ENCODE data around the gene KCTD21. TPM values are rescaled to one million over a fixed set of nuclear protein-coding genes. Genes with fewer than 3 reads are reported as not detected.
"Not testable (repeated sequence)": the region's sequence is repeated elsewhere in the genome, so short reads cannot be mapped to it uniquely, and the experiment has no call there.

The KCTD21 gene
- total RNA-seq, 1 donor from 2014 or later, result 3.7 TPM

DNA sequence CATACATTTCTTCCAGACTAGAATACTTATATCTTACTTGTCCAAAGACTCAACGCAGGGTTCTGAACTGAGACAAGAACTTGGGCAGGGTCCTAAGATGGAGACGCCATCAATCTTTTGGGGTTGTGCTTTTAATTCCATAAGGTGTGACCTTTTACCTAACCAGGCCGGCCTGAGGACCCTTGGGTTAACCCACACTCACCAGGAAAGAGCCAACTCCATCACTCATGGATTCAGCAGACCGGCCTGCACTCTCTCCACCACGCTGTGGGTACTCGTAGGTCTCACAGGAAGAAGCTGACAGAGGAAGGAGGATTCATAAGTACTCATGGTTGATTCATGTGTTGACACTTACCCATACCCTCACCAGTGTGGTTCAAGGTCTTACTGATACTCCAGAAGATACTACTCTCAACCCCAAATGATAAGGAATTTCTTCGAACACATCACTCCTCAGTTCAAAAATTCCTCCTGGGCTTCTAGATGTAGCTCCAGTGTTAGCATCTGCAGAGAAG is 36.5 kb upstream of the KCTD21 start:
- TF ChIP-seq, protein P1, sequence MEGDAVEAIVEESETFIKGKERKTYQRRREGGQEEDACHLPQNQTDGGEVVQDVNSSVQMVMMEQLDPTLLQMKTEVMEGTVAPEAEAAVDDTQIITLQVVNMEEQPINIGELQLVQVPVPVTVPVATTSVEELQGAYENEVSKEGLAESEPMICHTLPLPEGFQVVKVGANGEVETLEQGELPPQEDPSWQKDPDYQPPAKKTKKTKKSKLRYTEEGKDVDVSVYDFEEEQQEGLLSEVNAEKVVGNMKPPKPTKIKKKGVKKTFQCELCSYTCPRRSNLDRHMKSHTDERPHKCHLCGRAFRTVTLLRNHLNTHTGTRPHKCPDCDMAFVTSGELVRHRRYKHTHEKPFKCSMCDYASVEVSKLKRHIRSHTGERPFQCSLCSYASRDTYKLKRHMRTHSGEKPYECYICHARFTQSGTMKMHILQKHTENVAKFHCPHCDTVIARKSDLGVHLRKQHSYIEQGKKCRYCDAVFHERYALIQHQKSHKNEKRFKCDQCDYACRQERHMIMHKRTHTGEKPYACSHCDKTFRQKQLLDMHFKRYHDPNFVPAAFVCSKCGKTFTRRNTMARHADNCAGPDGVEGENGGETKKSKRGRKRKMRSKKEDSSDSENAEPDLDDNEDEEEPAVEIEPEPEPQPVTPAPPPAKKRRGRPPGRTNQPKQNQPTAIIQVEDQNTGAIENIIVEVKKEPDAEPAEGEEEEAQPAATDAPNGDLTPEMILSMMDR (IDR thresholded peaks at IDR 0.05; ENCODE audit: insufficient read depth, low read length, severe bottlenecking), result no peak
- peaks cover 3% of the 10 kb centered on the region for H3K36me3 ChIP-seq (ENCODE audit: control insufficient read depth, insufficient read depth, low read length)
- FAIRE-seq, result no peak
- no peak overlapping the region for H3K4me3 ChIP-seq (ENCODE audit: low read depth, low read length)
- no peaks in the 10 kb centered on the region for H3K27me3 ChIP-seq (ENCODE audit: control insufficient read depth, insufficient read depth, low read length)
- DNase-seq (ENCODE audit: low read depth), result no peak

DNA sequence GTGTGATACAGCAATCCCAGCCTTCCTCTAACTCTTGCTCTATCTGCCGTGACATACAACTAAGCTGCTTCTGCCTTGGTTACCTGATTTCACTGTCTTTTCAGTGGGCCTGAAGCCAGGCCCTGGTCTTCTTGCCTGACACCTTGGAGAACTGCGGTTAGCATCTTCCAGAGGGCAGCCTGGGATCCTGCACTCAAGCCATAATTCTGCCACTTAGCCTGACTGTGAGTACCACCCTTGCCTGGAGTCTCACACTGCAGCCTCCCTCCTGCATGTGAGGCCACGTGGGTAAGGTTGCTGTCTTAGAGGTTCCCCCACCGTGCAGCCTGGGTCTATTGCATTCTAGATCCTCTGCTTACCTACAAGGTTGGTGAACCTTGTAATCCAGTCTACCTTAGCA is 36.1 kb upstream of the KCTD21 start:
- DNase-seq (ENCODE audit: low read depth) (no peak), FAIRE-seq (no peak)
- H3K36me3 ChIP-seq (ENCODE audit: control insufficient read depth, insufficient read depth, low read length), result peaks cover 3% of the 10 kb centered on the region

DNA sequence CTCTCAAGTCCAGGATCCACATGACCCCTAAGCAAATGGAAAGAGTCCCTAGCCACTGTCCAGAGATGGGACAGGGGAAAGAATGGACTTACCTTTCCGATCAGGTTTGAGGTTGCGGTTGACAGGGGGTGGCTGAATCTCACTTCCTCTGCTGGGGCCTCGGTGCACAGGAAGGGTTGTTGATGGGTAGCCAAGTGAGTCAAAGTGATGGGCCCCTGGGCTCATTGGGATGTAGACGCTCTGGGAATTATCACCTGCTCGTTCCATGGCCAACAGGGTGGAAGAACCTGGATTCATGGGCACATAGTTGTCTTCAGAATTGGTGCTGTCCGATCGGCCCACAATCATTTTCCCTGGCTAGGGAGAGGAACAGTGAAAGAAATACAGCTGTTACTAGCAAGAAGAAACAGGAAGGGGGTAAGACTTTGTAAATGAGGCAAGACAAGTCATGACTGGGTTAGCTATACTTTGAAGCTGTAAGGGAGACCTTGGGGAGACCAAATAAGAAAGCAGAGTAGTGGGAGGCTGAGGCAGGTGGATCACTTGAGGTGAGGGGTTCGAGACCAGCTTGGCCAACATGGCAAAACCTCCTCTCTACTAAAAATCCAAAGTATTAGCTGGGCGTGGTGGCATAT is 35.0 kb upstream of the KCTD21 start:
- Histone ChIP-seq H3K4me3 (ENCODE audit: low read depth, low read length) (no peak overlapping the region), H3K36me3 (ENCODE audit: control insufficient read depth, insufficient read depth, low read length) (peaks cover 4% of the 10 kb centered on the region), H3K27me3 (ENCODE audit: control insufficient read depth, insufficient read depth, low read length) (no peaks in the 10 kb centered on the region)
- FAIRE-seq (no peak), DNase-seq (ENCODE audit: low read depth) (no peak)
- TF ChIP-seq, protein P1 (IDR thresholded peaks at IDR 0.05; ENCODE audit: insufficient read depth, low read length, severe bottlenecking), result no peak

More for the DNA sequence above, 36.1 kb upstream of the KCTD21 start:
- TF ChIP-seq, protein P1 (IDR thresholded peaks at IDR 0.05; ENCODE audit: insufficient read depth, low read length, severe bottlenecking), result no peak
- Histone ChIP-seq H3K4me3 (ENCODE audit: low read depth, low read length) (no peak overlapping the region), H3K27me3 (ENCODE audit: control insufficient read depth, insufficient read depth, low read length) (no peaks in the 10 kb centered on the region)

DNA sequence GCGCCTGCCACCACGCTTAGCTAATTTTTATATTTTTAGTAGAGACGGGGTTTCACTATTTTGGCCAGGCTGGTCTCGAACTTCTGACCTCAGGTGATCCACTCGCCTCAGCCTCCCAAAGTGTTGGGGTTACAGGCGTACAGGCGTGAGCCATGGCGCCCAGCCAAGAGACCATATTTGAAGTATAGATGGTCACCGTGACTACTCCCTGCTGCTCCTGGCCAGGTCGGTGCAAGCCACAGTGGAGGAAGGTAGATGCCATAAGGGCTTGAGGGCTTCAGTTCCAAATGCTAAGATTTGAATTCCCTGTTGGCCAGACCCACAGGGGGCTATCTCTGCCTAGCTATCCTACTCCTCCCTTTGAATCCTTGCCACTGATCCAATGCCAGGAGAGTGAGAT is 34.3 kb upstream of the KCTD21 start:
- FAIRE-seq; H3K4me3 ChIP-seq (ENCODE audit: low read depth, low read length); DNase-seq (ENCODE audit: low read depth); H3K36me3 ChIP-seq (ENCODE audit: control insufficient read depth, insufficient read depth, low read length); H3K27me3 ChIP-seq (ENCODE audit: control insufficient read depth, insufficient read depth, low read length): not testable (repeated sequence)

DNA sequence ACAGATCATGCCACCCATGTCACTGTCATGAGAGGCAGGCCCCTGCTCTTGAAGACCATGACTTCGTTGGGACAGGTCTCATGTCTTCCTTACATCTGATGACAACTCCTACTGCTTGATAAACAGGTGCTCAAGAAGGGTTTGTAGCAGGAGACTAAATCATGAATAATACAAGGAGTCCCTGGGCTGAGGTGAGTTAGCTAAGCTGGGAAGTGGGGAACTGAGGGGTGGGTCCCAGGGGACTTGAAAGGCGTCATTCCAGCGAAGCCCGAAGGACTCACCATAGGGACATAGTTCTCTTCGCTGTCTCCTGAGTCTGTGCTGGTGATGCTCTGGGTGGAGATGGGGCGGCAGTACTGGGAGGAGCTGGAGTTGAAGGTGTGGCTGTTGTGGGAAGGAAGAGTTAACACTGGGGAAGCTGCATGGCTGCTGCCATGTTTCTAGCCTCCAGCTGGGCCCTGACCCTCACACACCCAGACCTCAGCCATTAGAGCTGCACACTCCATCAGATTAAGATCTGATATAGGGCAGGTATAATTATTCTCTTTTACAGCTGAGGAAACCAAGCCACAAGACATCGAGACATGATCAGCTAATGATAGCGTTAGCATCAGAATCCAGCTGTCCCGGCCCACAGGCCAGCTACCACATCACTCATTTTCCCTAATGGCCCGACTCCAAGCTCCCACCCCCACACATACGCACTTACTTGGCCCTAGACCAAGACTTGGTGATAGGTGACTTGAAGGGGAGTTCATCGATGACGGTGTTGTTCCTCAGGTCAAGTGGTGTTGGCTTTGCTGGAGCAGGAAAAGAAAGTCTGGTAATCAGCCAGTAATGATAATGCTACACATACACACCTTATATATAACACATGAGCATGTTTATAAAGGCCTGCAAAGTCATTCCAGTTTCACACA is 33.2 kb upstream of the KCTD21 start:
- peaks cover 4% of the 10 kb centered on the region for H3K36me3 ChIP-seq (ENCODE audit: control insufficient read depth, insufficient read depth, low read length)
- H3K4me3 ChIP-seq (ENCODE audit: low read depth, low read length), result no peak overlapping the region
- TF ChIP-seq, protein P1 (IDR thresholded peaks at IDR 0.05; ENCODE audit: insufficient read depth, low read length, severe bottlenecking), result no peak
- H3K27me3 ChIP-seq (ENCODE audit: control insufficient read depth, insufficient read depth, low read length), result no peaks in the 10 kb centered on the region
- DNase-seq (ENCODE audit: low read depth) (no peak), FAIRE-seq (no peak)
